T-cell (primary cell): Measurements from ENCODE around the gene JPH3. TPM values are rescaled to one million over a fixed set of nuclear protein-coding genes. Genes with fewer than 3 reads are reported as not detected.

Source experiments
- ATAC-seq, 4 experiments: fragments of 200-7000 bp in 3 of 4; fragments of 150-1000 bp in 1 of 4; cut with Tn5 transposase; replicated peaks in 1 of 4; 1 replicate in 3 of 4; 2 replicates in 1 of 4; pipeline ENCODE4 v1.10.0; 2021; ENCODE audit warnings: moderate library complexity in 3 of 4, mild to moderate bottlenecking in 2 of 4, moderate number of reproducible peaks in 1 of 4
- CTCF ChIA-PET, 2 donors: fragments of 300-600 bp; sonication (Branson Sonifier 250); formaldehyde crosslinking; loops; one replicate each; lab custom pipeline; 2022; ENCODE audit warnings: antibody characterized with exemption in 2 of 2; lab: Charles Lee
- POLR2A ChIA-PET, 2 donors: fragments of 300-600 bp; sonication (Branson Sonifier 250); formaldehyde crosslinking; loops; one replicate each; lab custom pipeline; 2022; ENCODE audit warnings: antibody characterized with exemption in 2 of 2; lab: Charles Lee
- DNase-seq, 35 experiments: peaks; one replicate each; pipeline versions ENCODE4 v3.0.0 to v3.0.0-alpha.2; 2013 to 2023
- H3K27ac ChIP-seq: one replicate; pipeline ENCODE4 v1.5.1; 2013; ENCODE audit warnings: low read length
- H3K27me3 ChIP-seq, 2 experiments: replicated peaks in 1 of 2; 1 replicate in 1 of 2; 2 replicates in 1 of 2; pipeline versions ENCODE4 v1.6.1 to v1.7.0; 2013; ENCODE audit warnings: low read length in 1 of 2, mixed read lengths in 1 of 2; ENCODE audit not compliant: control insufficient read depth in 2 of 2, insufficient read depth in 2 of 2; ENCODE audit errors: extremely low read depth in 1 of 2
- H3K36me3 ChIP-seq, 2 donors: 1 replicate in 1 of 2; 2 replicates in 1 of 2; pipeline versions ENCODE4 v1.6.1 to v1.7.0; 2013; ENCODE audit warnings: low read length in 1 of 2; ENCODE audit not compliant: control insufficient read depth in 2 of 2, insufficient read depth in 1 of 2; ENCODE audit errors: extremely low read depth in 1 of 2
- H3K4me1 ChIP-seq, 2 experiments: 1 replicate in 1 of 2; 2 replicates in 1 of 2; pipeline versions ENCODE4 v1.6.1 to v1.7.0; 2013; ENCODE audit warnings: low read length in 2 of 2, mixed read lengths in 1 of 2; ENCODE audit not compliant: insufficient read depth in 2 of 2, control insufficient read depth in 1 of 2; ENCODE audit errors: extremely low read depth in 1 of 2
- H3K4me3 ChIP-seq, 2 donors: 1 replicate in 1 of 2; 2 replicates in 1 of 2; pipeline versions ENCODE4 v1.5.1 to v1.7.0; 2013; ENCODE audit warnings: mild to moderate bottlenecking in 2 of 2, low read length in 1 of 2, moderate library complexity in 1 of 2; ENCODE audit not compliant: control insufficient read depth in 1 of 2; ENCODE audit errors: extremely low read depth in 1 of 2
- H3K9me3 ChIP-seq: 2 replicates; pipeline ENCODE4 v1.7.0; 2013
- H3K27ac Mint-ChIP-seq, 2 donors: one replicate each; pipeline ENCODE4 v1.8.0; 2020 to 2021; ENCODE audit warnings: mild to moderate bottlenecking in 2 of 2, mixed read lengths in 2 of 2
- H3K27me3 Mint-ChIP-seq, 2 donors: one replicate each; pipeline ENCODE4 v1.8.0; 2021 to 2022; ENCODE audit warnings: mixed read lengths in 2 of 2
- H3K36me3 Mint-ChIP-seq: one replicate; pipeline ENCODE4 v1.8.0; 2021; ENCODE audit warnings: mixed read lengths
- H3K4me1 Mint-ChIP-seq, 3 donors: one replicate each; pipeline ENCODE4 v1.8.0; 2020 to 2022; ENCODE audit warnings: mixed read lengths in 3 of 3, mild to moderate bottlenecking in 1 of 3
- H3K4me3 Mint-ChIP-seq, 3 donors: one replicate each; pipeline ENCODE4 v1.8.0; 2020 to 2022; ENCODE audit warnings: mild to moderate bottlenecking in 3 of 3, mixed read lengths in 3 of 3, moderate library complexity in 3 of 3
- H3K9me3 Mint-ChIP-seq, 3 donors: one replicate each; pipeline ENCODE4 v1.8.0; 2020 to 2022; ENCODE audit warnings: mixed read lengths in 3 of 3
- WGBS: methylation state at CpG from one replicate; pipeline ENCODE4 v1.1.5; 2013; ENCODE audit warnings: missing lambda C conversion rate; ENCODE audit not compliant: insufficient coverage; 5-methylcytosine and 5-hydroxymethylcytosine counted together
- total RNA-seq, 35 experiments: library from RNA in 6 of 35; stranded (reverse) in 6 of 35; fragments of 120-200 nt in 1 of 35; gene quantifications; one replicate each; pipeline versions ENCODE4 v1.2.1 to v1.2.4 and lab custom pipeline; 2013 to 2026

The JPH3 gene
- total RNA-seq, 5 donors from 2014 or later (not counting 1 experiment from before 2014, with no cell fraction given) = not detected

GRCh38 chr16:87563714-87564523 is 38.4 kb upstream of the JPH3 start:
- no peak overlapping the region for H3K4me3 Mint-ChIP-seq
- peaks cover 0 to 6% of the 10 kb centered on the region in 2 experiments for H3K27me3 ChIP-seq
- H3K27me3 Mint-ChIP-seq = peaks cover under 1 to 5% of the 10 kb centered on the region in 2 donors
- ATAC-seq = no peak
- H3K9me3 ChIP-seq = no peaks in the 10 kb centered on the region
- WGBS = 85% methylated on average over 35 of the region's 44 CpGs
- no peaks in the 10 kb centered on the region for H3K36me3 ChIP-seq
- ChIA-PET POLR2A (no interaction called here), CTCF (no interaction called here)
- H3K4me3 ChIP-seq = no peak overlapping the region
- no peak overlapping the region for H3K27ac ChIP-seq
- no peaks in the 10 kb centered on the region for H3K4me1 ChIP-seq
- no peaks in the 10 kb centered on the region for H3K36me3 Mint-ChIP-seq
- no peak for DNase-seq
- no peaks in the 10 kb centered on the region for H3K4me1 Mint-ChIP-seq
- peak overlapping the region in 1 of 2 donors; percentile 36 for H3K27ac Mint-ChIP-seq
- peaks cover 0 to 10% (median 0%) of the 10 kb centered on the region in 3 donors for H3K9me3 Mint-ChIP-seq

GRCh38 chr16:87564524-87564778 is 37.9 kb upstream of the JPH3 start:
- Histone ChIP-seq H3K36me3 (no peaks in the 10 kb centered on the region), H3K27ac (no peak overlapping the region), H3K9me3 (no peaks in the 10 kb centered on the region), H3K4me1 (no peaks in the 10 kb centered on the region), H3K27me3 (peaks cover 0 to 3% of the 10 kb centered on the region in 2 experiments), H3K4me3 (no peak overlapping the region)
- Mint-ChIP-seq H3K27ac (no peak overlapping the region), H3K9me3 (peaks cover 0 to 10% (median 0%) of the 10 kb centered on the region in 3 donors), H3K27me3 (peaks cover 0 to 6% of the 10 kb centered on the region in 2 donors), H3K36me3 (no peaks in the 10 kb centered on the region), H3K4me1 (no peaks in the 10 kb centered on the region), H3K4me3 (no peak overlapping the region)
- POLR2A ChIA-PET = no interaction called here
- ATAC-seq (no peak), DNase-seq (no peak)
- 91% methylated on average over 6 of the region's 6 CpGs for WGBS
- CTCF ChIA-PET = no interaction called here

- no peaks in the 10 kb centered on the region for H3K9me3 ChIP-seq
- no peak overlapping the region for H3K4me3 ChIP-seq
- 81% methylated on average over 19 of the region's 25 CpGs for WGBS
- H3K4me1 ChIP-seq = no peaks in the 10 kb centered on the region
- ATAC-seq (no peak), DNase-seq (no peak)
- Mint-ChIP-seq H3K4me3 (no peak overlapping the region), H3K4me1 (no peaks in the 10 kb centered on the region), H3K36me3 (no peaks in the 10 kb centered on the region), H3K27me3 (peaks cover 3 to 15% of the 10 kb centered on the region in 2 donors), H3K9me3 (no peaks in the 10 kb centered on the region), H3K27ac (no peak overlapping the region)
- ChIA-PET CTCF (no interaction called here), POLR2A (no interaction called here)
- H3K27ac ChIP-seq = no peak overlapping the region
- no peaks in the 10 kb centered on the region for H3K36me3 ChIP-seq
- H3K27me3 ChIP-seq = peaks cover 0 to 15% of the 10 kb centered on the region in 2 experiments
Measured at GRCh38 chr16:87569601-87570571, 32.4 kb upstream of the JPH3 start.

GRCh38 chr16:87570572-87570937 is 31.8 kb upstream of the JPH3 start:
- Histone ChIP-seq H3K36me3 (no peaks in the 10 kb centered on the region), H3K9me3 (no peaks in the 10 kb centered on the region), H3K27ac (no peak overlapping the region), H3K4me3 (no peak overlapping the region), H3K4me1 (no peaks in the 10 kb centered on the region), H3K27me3 (peaks cover 2 to 19% of the 10 kb centered on the region in 2 experiments)
- POLR2A ChIA-PET = no interaction called here
- Mint-ChIP-seq H3K4me1 (no peaks in the 10 kb centered on the region), H3K36me3 (no peaks in the 10 kb centered on the region), H3K9me3 (no peaks in the 10 kb centered on the region), H3K4me3 (no peak overlapping the region), H3K27me3 (peaks cover 7 to 19% of the 10 kb centered on the region in 2 donors), H3K27ac (no peak overlapping the region)
- CTCF ChIA-PET = interaction anchor here in 1 of 2 donors (1.5 kb wide), 1 partner anchor 154 kb away, joined by 4 read pairs; no protein-coding TSS in a partner anchor
- DNase-seq = no peak
- no peak for ATAC-seq
- 59% methylated on average over 5 of the region's 6 CpGs for WGBS

- no peak for ATAC-seq
- Histone ChIP-seq H3K27me3 (peaks cover 2 to 21% of the 10 kb centered on the region in 2 experiments), H3K4me3 (no peak overlapping the region), H3K4me1 (no peaks in the 10 kb centered on the region), H3K9me3 (no peaks in the 10 kb centered on the region), H3K36me3 (no peaks in the 10 kb centered on the region), H3K27ac (no peak overlapping the region)
- Mint-ChIP-seq H3K27me3 (peaks cover 7 to 19% of the 10 kb centered on the region in 2 donors), H3K4me1 (no peaks in the 10 kb centered on the region), H3K4me3 (no peak overlapping the region), H3K27ac (no peak overlapping the region), H3K36me3 (no peaks in the 10 kb centered on the region), H3K9me3 (no peaks in the 10 kb centered on the region)
- peak in 1 of 35 experiments; percentile 7 for DNase-seq
- ChIA-PET CTCF (interaction anchor here in 1 of 2 donors (1.5 kb wide), 1 partner anchor 154 kb away, joined by 4 read pairs; no protein-coding TSS in a partner anchor), POLR2A (no interaction called here)
- WGBS = 51% methylated on average over 17 of the region's 24 CpGs
Measured at GRCh38 chr16:87570938-87571867, 31.1 kb upstream of the JPH3 start.
